IPS-18c (cell line): ENCODE results near the gene AKAP13.

ENCODE experiments used
- H3K4me3 ChIP-seq: 2 replicates; pipeline ENCODE4 v1.7.0; 2013; ENCODE audit warnings: low read depth, mild to moderate bottlenecking, low read length, moderate library complexity; ENCODE audit not compliant: insufficient read depth
- H3K9me3 ChIP-seq: one replicate; pipeline ENCODE4 v1.6.1; 2013; ENCODE audit warnings: mild to moderate bottlenecking, low read length, moderate library complexity; ENCODE audit not compliant: control insufficient read depth, insufficient read depth

The AKAP13 gene

GRCh38 chr15:85737061-85737460 is 356.7 kb downstream of the AKAP13 start:
- H3K4me3 ChIP-seq: no peak overlapping the region
- H3K9me3 ChIP-seq: no peaks in the 10 kb centered on the region

DNA sequence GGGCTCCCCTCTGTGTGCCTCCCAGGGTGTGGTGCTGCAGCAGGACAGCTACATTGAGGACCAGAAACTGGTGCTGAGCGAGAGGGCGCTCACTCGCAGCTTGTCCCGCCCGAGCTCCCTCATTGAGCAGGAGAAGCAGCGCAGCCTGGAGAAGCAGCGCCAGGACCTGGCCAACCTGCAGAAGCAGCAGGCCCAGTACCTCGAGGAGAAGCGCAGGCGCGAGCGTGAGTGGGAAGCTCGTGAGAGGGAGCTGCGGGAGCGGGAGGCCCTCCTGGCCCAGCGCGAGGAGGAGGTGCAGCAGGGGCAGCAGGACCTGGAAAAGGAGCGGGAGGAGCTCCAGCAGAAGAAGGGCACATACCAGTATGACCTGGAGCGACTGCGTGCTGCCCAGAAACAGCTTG is 360.6 kb downstream of the AKAP13 start:
- H3K9me3 ChIP-seq: no peaks in the 10 kb centered on the region
- H3K4me3 ChIP-seq: no peak overlapping the region

GRCh38 chr15:85741662-85742061 is 361.3 kb downstream of the AKAP13 start:
- H3K4me3 ChIP-seq: no peak overlapping the region
- no peaks in the 10 kb centered on the region for H3K9me3 ChIP-seq

DNA sequence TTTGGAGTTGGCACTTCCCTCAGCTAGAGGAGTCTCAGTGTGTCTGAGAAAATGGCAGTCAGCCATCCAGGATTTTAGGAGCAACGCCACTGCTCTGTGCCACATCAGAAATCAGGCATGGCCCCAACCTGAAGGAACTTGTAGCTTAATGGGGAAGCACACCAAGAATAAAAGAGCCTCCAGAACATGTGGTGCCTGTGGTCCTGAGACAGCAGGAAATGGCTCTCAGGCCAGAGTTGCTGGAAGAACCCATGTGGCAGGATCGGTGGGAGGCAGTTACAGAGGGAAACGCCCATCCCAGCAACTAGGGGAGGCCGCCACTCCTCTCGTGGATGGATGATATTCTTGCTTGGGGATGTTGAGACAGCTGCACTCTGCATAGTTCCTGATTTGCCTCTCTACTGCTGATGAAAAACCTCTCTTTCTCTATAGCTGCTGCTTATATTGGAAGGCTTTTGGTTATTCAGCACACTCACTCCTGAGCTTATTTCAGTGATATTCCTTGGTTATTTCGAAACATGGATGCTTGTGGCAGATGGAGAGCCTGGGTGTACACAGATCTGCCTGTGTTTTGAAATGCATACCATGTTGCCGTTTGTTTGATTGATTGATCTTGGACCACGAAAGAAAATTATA is 361.9 kb downstream of the AKAP13 start:
- Histone ChIP-seq H3K9me3 (no peaks in the 10 kb centered on the region), H3K4me3 (no peak overlapping the region)

DNA sequence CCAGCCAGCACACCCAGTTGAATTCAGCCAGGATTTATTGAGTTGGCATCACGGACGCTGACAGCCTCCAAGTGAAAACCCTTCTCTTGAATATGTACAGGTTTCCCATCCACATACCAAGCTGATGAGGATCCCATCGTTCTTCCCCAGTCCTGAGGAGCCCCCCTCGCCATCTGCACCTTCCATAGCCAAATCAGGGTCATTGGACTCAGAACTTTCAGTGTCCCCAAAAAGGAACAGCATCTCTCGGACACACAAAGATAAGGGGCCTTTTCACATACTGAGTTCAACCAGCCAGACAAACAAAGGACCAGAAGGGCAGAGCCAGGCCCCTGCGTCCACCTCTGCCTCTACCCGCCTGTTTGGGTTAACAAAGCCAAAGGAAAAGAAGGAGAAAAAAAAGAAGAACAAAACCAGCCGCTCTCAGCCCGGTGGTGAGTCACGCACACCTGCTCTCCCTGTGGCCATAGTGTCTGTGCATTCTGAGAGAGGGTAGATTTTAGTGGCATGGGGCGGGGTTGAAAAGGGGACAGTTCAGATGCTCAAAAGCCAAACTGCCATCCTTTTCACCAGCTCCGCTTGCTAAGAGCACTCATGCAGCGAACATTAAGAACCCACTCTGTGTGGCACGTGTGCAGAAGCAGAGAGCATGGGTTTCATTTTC is 363.1 kb downstream of the AKAP13 start:
- Histone ChIP-seq H3K9me3 (no peaks in the 10 kb centered on the region), H3K4me3 (no peak overlapping the region)

DNA sequence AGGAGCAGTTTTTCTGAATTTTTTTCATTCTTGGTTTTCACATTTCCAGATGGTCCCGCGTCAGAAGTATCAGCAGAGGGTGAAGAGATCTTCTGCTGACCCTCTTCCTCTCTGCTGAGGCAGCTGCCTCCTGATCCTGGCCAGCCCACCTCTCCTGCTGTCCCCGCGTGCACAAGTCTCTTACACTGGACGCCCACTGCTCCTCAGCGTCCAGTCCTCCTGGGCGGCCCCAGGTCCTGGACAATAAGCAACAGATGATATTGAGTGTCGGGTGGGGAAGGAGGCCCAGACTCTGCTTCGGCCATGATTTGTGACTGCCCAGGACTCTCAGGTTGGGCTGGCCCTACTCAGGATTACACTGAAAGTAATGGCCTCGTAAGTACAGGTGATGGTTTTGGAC is 364.2 kb downstream of the AKAP13 start:
- Histone ChIP-seq H3K4me3 (no peak overlapping the region), H3K9me3 (no peaks in the 10 kb centered on the region)

DNA sequence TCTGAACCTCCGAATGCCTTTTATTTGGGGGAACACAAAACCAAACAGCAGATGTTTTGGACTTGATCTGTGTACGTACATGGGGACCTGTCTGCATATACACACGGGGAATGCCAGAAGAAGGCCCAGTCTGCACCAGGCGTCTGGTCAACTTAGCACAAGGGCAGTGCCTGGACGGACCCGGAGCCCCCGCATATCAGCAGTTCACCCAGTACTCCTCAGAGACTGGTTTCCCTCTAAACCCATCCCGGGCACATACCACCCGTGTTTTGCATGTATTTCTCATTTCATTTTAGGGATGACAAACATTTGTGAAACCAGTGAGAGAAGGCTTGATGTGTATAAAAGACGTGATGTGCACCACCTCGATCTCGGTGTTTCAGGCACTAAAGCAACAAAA is 364.6 kb downstream of the AKAP13 start:
- H3K4me3 ChIP-seq: no peak overlapping the region
- H3K9me3 ChIP-seq: no peaks in the 10 kb centered on the region

GRCh38 chr15:85745525-85746150 is 365.2 kb downstream of the AKAP13 start:
- Histone ChIP-seq H3K9me3 (no peaks in the 10 kb centered on the region), H3K4me3 (no peak overlapping the region)

DNA sequence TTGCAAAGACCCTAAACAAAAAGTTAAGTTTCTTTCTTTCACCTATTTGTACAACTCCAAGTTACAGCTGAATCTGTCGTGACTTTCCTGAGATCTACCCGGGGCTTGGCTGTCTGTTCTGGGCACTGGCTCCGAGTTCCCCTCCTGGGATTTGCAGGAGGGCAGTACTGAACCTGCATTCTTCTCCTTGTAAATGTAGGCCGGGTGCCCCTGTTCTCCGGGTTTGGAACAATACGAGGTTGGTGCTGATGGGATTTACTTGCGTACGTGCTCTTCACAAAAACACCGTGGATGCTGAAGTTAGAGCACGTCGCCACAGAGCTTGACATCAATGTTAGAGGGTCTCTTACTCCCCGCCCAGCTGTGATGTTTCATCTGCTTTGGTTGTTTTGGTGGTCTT is 366.2 kb downstream of the AKAP13 start:
- no peaks in the 10 kb centered on the region for H3K9me3 ChIP-seq
- no peak overlapping the region for H3K4me3 ChIP-seq

GRCh38 chr15:85748176-85748575 is 367.8 kb downstream of the AKAP13 start:
- Histone ChIP-seq H3K4me3 (no peak overlapping the region), H3K9me3 (no peaks in the 10 kb centered on the region)

- no peaks in the 10 kb centered on the region for H3K9me3 ChIP-seq
- H3K4me3 ChIP-seq: no peak overlapping the region
These were observed 368.3 kb downstream of the AKAP13 start for GRCh38 chr15:85748729-85749128.

DNA sequence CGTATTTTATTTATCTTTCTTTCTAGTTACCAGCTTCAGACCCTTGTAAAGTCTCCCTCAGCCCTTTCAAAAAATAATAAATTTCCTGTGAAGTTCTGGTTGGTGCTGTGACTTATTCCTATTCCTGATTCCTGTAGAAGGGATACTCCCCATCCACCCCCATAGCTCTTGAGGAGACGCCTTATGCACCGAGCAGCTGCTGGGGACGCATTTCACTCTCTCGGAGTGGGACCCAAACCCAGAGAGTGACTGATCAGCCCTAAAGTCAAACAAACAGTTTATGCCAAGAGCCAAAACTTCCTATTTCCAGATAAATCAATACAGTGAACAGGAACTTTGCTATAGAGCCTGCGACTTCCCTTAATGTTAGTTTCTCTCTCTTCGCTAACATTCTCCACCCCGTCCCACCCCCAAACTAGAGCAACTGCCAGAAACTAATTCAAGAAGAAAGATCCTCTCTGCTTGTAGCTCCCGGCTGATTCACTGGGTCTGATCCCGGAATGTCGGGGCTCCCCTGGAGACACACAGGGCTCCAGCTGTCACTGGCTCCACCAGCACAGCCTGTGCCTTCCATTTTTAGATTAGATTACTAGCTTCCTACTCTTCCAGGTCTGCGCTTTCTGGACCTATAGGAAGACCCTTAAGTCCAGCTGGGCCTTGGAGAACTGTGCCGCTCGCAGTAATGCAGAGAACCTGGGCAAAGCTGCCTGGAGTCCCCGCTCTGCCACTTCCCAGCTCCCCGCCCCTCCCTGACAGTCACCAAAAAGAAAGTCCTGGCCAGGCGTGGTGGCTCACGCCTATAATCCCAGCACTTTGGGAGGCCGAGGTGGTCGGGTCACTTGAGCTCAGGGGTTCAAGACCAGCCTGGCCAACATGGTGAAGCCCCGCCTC is 369.1 kb downstream of the AKAP13 start:
- Histone ChIP-seq H3K9me3 (no peaks in the 10 kb centered on the region), H3K4me3 (no peak overlapping the region)

GRCh38 chr15:85750319-85751290 is 370.2 kb downstream of the AKAP13 start:
- 0 out of 2 replicates have a peak overlapping the region, but pooled peaks have one; percentile 4 for H3K4me3 ChIP-seq
- H3K9me3 ChIP-seq: no peaks in the 10 kb centered on the region

GRCh38 chr15:85751291-85752123 is 371.1 kb downstream of the AKAP13 start:
- Histone ChIP-seq H3K9me3 (no peaks in the 10 kb centered on the region), H3K4me3 (peak overlapping the region; percentile 26)

- Histone ChIP-seq H3K4me3 (peak overlapping the region; percentile 26), H3K9me3 (no peaks in the 10 kb centered on the region)
These were observed 371.7 kb downstream of the AKAP13 start for GRCh38 chr15:85752124-85752475.

DNA sequence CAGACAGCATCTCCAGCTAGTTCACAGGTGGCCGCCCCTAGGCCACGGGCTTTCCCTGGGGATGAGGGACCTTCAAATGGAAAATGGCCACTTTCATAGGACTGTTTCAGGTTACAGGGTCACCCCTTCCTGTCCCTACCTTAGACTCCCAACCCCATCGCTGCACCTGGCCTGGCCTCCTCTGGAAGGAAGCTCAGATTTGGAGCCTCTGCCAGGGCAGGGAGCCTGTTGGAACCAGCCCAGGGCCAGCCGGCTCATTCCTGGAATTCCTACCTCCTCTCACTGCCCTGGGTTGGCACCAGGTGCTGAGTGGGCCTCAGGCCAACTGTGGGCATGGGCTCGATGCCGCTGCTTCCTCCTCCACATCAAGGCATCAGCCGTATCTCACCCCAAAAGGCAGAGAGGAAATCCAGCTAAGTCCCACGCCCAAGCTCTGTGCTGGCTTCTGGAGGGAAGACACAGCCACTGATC is 372.1 kb downstream of the AKAP13 start:
- no peaks in the 10 kb centered on the region for H3K9me3 ChIP-seq
- no peak overlapping the region; the same call in 1 of the 2 replicates for H3K4me3 ChIP-seq
